Sciatic nerve (tissue), 2 donors: ENCODE measurements around the gene STX10. TPM values are rescaled to one million over a fixed set of nuclear protein-coding genes. Genes with fewer than 3 reads are reported as not detected.

ENCODE experiments used
- ATAC-seq: fragments of 200-7000 bp; cut with Tn5 transposase; one replicate; pipeline ENCODE4 v1.9.1; 2020; ENCODE audit warnings: mild to moderate bottlenecking, moderate library complexity
- DNase-seq: peaks from one replicate; pipeline ENCODE4 v3.0.0-alpha.2; 2020; ENCODE audit warnings: low spot score
- intact Hi-C: fragments of 100-400 bp; cut with DNase I; formaldehyde crosslinking; loops from one replicate; pipeline ENCODE4 v1.14.2; 2022
- total RNA-seq: library from RNA; stranded (reverse); fragmentation: NEBNext Ultra II Directional; extraction: Animal tissue kit (Norgen Biotek cat#: 25700); gene quantifications from one replicate; pipeline ENCODE4 v1.2.1, GENCODE V29; 2021
- donor health status: DM: no; HTN: no; CAD: no.
- donor health status: DM: no; HTN: no; CAD: no.

STX10 gene
- total RNA-seq, 1 donor from 2014 or later = 48.3 TPM

DNA sequence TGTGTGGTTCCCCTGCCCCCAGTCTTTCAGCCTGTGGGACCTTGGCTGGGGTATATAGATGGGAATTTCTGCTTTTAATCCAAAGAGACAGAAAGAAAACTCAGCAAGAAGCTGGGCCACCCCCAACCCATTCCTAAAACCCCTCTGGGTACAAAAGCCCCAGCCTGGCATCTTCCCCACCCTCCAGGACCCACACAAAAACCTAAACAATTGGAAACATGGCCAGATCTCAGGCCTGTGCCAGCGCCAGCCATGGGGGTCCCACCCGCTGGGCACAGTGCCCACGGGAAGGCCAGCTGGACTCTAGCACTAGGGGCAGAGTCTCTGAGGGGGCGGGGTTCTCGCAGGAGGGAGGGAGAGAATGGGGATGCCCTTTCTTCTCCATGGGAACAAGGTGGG is 56.1 kb downstream of the STX10 start:
- ATAC-seq (no peak), DNase-seq (no peak)
- intact Hi-C loops = no loop called here

Other genes starting within 250 kb of the STX10 start
- gene SYCE2, start 231.1 kb downstream of the STX10 start, total RNA-seq = not detected
- 33.7 TPM for gene FARSA, start 216.7 kb downstream of the STX10 start, total RNA-seq
- gene CALR, start 211.8 kb downstream of the STX10 start, total RNA-seq = 454 TPM
- gene RAD23A, start 204.5 kb downstream of the STX10 start, total RNA-seq = 102 TPM
- 13.7 TPM for gene GADD45GIP1, start 193.2 kb downstream of the STX10 start, total RNA-seq
- not detected for gene DAND5, start 180.8 kb downstream of the STX10 start, total RNA-seq
- gene NFIX, start 154.9 kb downstream of the STX10 start, total RNA-seq = 131 TPM
- gene LYL1, start 47.5 kb downstream of the STX10 start, total RNA-seq = 20.2 TPM
- gene TRMT1, start 33.6 kb downstream of the STX10 start, total RNA-seq = 34.7 TPM
- 30.7 TPM for gene NACC1, start 32.1 kb downstream of the STX10 start, total RNA-seq
- gene IER2, start within 50 bp of the STX10 start, total RNA-seq = 102 TPM